Esophagus squamous epithelium (tissue), 4 donors: ENCODE data around the gene RNASE13.

Experiments used
- POLR2A ChIP-seq, 4 donors: fragments of 450-650 bp; IDR thresholded peaks; one replicate each; pipeline ENCODE4 v1.6.1; 2017; ENCODE audit warnings: antibody characterized with exemption in 4 of 4, mild to moderate bottlenecking in 4 of 4, moderate library complexity in 3 of 4
- TF ChIP-seq, protein P1 (sequence below), 6 experiments: fragments of 450-650 bp in 4 of 6; fragments of 200-600 bp in 2 of 6; sonication (generic) in 2 of 6; IDR thresholded peaks; one replicate each; pipeline ENCODE4 v1.5.1; 2016 to 2019; ENCODE audit warnings: antibody characterized with exemption in 6 of 6, mild to moderate bottlenecking in 4 of 6, moderate library complexity in 4 of 6

DNA sequence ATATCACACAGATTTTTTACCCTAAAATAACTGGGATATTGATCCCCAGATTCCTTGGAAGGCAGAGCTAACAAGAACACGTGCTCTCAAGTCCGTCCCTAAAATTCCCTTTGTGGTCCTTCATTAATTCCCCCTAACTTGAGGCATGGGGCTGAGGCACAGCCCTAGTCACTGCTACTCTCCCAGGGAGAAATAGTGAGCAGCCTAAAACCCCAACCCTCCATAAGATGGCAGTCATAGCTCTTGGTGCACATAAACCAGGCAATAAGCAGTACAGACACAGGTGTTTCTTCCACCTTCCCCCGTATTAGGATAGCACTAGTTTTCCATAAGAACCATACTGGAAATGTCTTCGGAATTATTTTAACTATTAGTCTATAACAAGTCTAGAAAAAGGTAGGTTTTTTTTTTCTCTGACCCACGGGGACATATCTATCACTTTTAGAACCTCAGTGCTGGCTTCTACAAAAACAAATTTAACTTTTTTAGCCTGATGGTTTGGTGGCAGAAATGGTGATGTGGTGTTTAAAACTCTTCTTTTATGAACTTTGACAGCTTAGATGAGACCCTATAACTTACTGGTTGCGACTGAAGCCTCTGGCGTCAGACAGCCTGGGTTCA is 32.4 kb upstream of the RNASE13 start:
- TF ChIP-seq POLR2A (IDR thresholded peaks at IDR 0.05): no peak
- TF ChIP-seq, protein P1, sequence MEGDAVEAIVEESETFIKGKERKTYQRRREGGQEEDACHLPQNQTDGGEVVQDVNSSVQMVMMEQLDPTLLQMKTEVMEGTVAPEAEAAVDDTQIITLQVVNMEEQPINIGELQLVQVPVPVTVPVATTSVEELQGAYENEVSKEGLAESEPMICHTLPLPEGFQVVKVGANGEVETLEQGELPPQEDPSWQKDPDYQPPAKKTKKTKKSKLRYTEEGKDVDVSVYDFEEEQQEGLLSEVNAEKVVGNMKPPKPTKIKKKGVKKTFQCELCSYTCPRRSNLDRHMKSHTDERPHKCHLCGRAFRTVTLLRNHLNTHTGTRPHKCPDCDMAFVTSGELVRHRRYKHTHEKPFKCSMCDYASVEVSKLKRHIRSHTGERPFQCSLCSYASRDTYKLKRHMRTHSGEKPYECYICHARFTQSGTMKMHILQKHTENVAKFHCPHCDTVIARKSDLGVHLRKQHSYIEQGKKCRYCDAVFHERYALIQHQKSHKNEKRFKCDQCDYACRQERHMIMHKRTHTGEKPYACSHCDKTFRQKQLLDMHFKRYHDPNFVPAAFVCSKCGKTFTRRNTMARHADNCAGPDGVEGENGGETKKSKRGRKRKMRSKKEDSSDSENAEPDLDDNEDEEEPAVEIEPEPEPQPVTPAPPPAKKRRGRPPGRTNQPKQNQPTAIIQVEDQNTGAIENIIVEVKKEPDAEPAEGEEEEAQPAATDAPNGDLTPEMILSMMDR (IDR thresholded peaks at IDR 0.05): peak in 1 of 6 experiments; percentile 30
